GM19455 (cell line): ENCODE measurements around the gene SPATA16.

Experiments used
- ATAC-seq: cut with Tn5 transposase; IDR thresholded peaks from one replicate; pipeline ENCODE4 v1.9.1; 2021; ENCODE audit not compliant: unreplicated experiment

The SPATA16 gene

DNA sequence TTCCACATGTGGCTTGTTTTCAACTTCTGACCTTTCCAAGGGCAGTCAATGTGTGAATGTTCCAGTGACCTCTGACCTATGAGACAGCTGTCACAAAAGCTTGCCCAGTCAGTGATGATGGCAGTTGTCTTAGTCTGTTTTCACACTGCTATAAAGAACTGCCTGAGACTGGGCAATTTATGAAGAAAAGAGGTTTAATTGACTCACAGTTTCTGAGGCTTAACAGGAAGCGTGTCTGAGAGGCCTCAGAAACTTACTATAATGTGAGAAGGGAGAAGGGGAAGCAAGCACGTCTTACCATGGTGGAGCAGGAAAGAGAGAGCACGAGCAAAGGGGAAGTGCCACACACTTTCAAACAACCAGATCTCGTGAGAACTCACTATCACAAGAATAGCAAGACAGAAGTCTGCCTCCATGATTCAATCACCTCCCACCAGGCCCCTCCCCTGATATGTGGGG, 294.9 kb downstream of the SPATA16 start:
- no peak for ATAC-seq

DNA sequence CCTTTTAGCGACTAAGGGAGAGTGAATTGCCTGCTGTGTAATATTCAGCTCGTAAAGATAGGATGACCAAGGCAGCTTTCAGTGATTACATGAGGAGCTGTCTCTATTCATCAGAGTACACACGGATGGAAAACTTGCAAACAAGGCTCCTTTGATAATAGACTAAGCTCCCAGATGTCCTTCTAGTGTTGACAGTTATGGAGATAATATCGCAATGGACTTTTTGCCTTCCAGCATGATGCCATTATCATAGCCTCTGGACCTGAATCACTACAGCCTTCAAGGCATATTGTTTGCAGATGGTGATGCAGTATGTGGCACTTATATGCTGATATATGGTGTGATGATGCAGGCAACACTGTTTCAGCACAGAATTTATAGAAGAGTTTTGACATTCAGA, 296.6 kb downstream of the SPATA16 start:
- ATAC-seq = no peak

DNA sequence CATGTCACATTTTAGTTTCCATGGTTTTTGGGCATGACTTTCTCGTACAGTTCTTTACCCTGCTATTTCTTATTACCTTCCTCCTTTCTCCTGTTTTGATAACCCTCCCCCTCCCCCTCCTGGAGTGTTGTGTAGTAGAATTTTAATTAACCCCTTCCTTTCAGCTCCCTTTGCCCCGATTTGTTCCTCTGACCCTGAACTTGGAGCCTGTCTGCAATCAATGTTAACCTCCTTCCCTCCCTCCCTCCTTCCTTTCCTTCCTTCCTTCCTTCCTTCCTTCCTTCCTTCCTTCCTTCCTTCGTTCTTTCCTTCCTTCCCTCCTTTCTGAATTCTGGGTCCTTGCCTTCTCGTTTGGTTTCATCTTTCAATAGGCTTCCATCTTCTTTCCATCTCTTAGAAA, 300.1 kb downstream of the SPATA16 start:
- no peak for ATAC-seq

DNA sequence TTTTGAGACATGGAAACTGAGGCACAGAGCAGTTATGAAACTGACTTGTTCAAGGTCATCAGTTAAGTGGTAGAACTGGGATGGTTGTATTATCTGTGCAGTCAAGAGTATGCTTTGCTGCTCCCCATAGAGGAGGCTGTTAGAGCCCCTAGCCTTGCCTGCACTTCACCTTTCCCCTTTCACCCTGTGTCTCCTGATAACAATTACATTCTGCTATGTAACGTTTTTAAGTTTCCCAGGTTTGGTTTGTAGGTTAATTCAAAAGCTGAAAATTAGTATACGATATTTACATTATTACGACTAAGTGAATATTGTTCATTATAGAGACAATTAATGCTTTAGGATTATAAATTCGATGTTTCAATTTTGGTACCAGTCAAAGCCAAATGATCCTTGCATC, 300.6 kb downstream of the SPATA16 start:
- no peak for ATAC-seq

DNA sequence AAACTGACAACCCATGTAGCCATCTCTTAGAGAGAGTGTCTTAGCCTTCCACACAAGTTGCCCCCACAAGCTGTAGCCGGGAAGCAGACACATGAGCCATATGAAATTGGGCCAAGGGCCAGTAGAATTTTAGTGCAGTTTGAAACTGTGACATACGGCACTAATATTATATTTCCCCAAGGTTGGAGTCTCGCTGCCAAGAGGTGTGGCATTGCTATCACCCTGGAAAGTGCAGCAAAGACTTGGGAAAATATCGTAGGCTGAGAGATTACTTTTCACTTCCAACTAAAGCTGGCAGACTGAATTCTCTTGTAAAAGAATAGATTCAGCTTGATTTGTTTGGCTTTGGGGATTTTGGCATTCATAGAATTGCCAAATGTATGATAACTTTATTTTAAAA, 301.4 kb downstream of the SPATA16 start:
- ATAC-seq = no peak
